Naive thymus-derived CD8-positive, alpha-beta T cell (primary cell): ENCODE data around the gene CSNK1G2. TPM values are rescaled to one million over a fixed set of nuclear protein-coding genes. Genes with fewer than 3 reads are reported as not detected.
A peak's percentile ranks its signal among the peaks of the same experiment; 100 is the strongest.

Source experiments
- ATAC-seq, 2 donors: fragments of 150-1000 bp; cut with Tn5 transposase in 1 of 2; sonication (Bioruptor Pico), chemical (Tn5 transposase) in 1 of 2; 1 replicate in 1 of 2; 2 replicates in 1 of 2; pipeline ENCODE4 v1.10.0; 2021; ENCODE audit warnings: mild to moderate bottlenecking in 2 of 2, moderate library complexity in 2 of 2
- POLR2A ChIA-PET: fragments of 350-600 bp; sonication (Branson Sonifier 250); formaldehyde crosslinking; loops from one replicate; lab custom pipeline; 2021; ENCODE audit warnings: antibody characterized with exemption; lab: Charles Lee
- DNase-seq, 10 donors: peaks; one replicate each; pipeline versions ENCODE4 v3.0.0 to v3.0.0-alpha.2; 2020 to 2022
- H3K27ac Mint-ChIP-seq, 10 donors: one replicate each; pipeline ENCODE4 v1.8.0; 2020 to 2022; ENCODE audit warnings: mild to moderate bottlenecking in 10 of 10, mixed read lengths in 10 of 10, moderate library complexity in 4 of 10, inconsistent platforms in 1 of 10
- H3K27me3 Mint-ChIP-seq, 5 donors: one replicate each; pipeline ENCODE4 v1.8.0; 2021 to 2022; ENCODE audit warnings: mixed read lengths in 5 of 5
- H3K36me3 Mint-ChIP-seq, 3 donors: one replicate each; pipeline ENCODE4 v1.8.0; 2020 to 2022; ENCODE audit warnings: mixed read lengths in 3 of 3, mild to moderate bottlenecking in 2 of 3, inconsistent platforms in 1 of 3
- H3K4me1 Mint-ChIP-seq, 4 donors: one replicate each; pipeline ENCODE4 v1.8.0; 2021 to 2022; ENCODE audit warnings: mixed read lengths in 4 of 4
- H3K4me3 Mint-ChIP-seq, 10 donors: one replicate each; pipeline ENCODE4 v1.8.0; 2020 to 2022; ENCODE audit warnings: mild to moderate bottlenecking in 10 of 10, mixed read lengths in 10 of 10, moderate library complexity in 6 of 10, inconsistent platforms in 1 of 10
- H3K9me3 Mint-ChIP-seq, 9 donors: one replicate each; pipeline ENCODE4 v1.8.0; 2020 to 2022; ENCODE audit warnings: mixed read lengths in 9 of 9, mild to moderate bottlenecking in 3 of 9, inconsistent platforms in 1 of 9, moderate library complexity in 1 of 9
- polyA plus RNA-seq, 3 donors: library from polyadenylated mRNA; unstranded; fragments of 300-500 nt; fragmentation: Illumina TruSeq; gene quantifications; one replicate each; pipeline ENCODE4 v1.2.3, GENCODE V29; 2021
- total RNA-seq, 8 experiments: library from RNA in 2 of 8; stranded (reverse) in 2 of 8; gene quantifications; one replicate each; pipeline ENCODE4 v1.2.3 and lab custom pipeline; 2021 to 2026

The CSNK1G2 gene
- total and polyA plus RNA-seq, 5 experiments from 2014 or later = 25.4 to 175 (median 67.6) TPM

DNA sequence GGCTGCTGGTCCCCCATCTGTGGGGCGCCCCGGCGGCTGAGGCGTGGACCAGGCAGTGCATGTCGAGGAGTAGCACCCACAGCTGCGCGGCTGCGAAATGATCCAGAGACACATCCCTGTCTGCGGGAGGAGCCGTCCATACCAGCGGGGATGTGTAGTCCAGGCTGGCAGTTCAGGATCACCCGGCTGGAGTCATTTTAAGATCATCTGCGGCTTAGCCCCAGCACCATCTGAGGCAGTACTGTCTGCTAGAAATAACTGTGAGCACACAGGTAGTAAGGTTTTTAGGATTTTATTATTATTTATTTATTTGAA, 32.7 kb upstream of the CSNK1G2 start:
- H3K27ac Mint-ChIP-seq = no peak overlapping the region
- H3K9me3 Mint-ChIP-seq = no peaks in the 10 kb centered on the region
- POLR2A ChIA-PET = interaction anchor here (1.4 kb wide), 1 partner anchor 32 kb away, joined by 5 read pairs; no protein-coding TSS in a partner anchor
- ATAC-seq (no peak), DNase-seq (no peak)
- no peak overlapping the region for H3K4me3 Mint-ChIP-seq
- H3K36me3 Mint-ChIP-seq = peaks cover 0 to 2% (median 0%) of the 10 kb centered on the region in 3 donors
- H3K27me3 Mint-ChIP-seq = no peaks in the 10 kb centered on the region
- H3K4me1 Mint-ChIP-seq = peaks cover 17 to 50% (median 41%) of the 10 kb centered on the region in 4 donors

GRCh38 chr19:1909761-1910080, 31.3 kb upstream of the CSNK1G2 start:
- peak overlapping the region in 5 of 10 donors; percentile 61 to 89 (median 75) for H3K27ac Mint-ChIP-seq
- POLR2A ChIA-PET = interaction anchor here (1.0 kb wide), 1 partner anchor 12 kb away, joined by 7 read pairs; no protein-coding TSS in a partner anchor

GRCh38 chr19:1910177-1910576, 30.8 kb upstream of the CSNK1G2 start:
- H3K4me1 Mint-ChIP-seq = peaks cover 17 to 34% (median 28%) of the 10 kb centered on the region in 4 donors
- H3K9me3 Mint-ChIP-seq = no peaks in the 10 kb centered on the region
- H3K36me3 Mint-ChIP-seq = peaks cover 0 to 2% (median 0%) of the 10 kb centered on the region in 3 donors
- H3K27me3 Mint-ChIP-seq = no peaks in the 10 kb centered on the region
- peak overlapping the region in 8 of 10 donors; percentile 24 to 75 (median 54) for H3K4me3 Mint-ChIP-seq
- H3K27ac Mint-ChIP-seq = peak overlapping the region in 7 of 10 donors; percentile 13 to 84 (median 72)
- POLR2A ChIA-PET = interaction anchor here (1.0 kb wide), 1 partner anchor 13 kb away, joined by 7 read pairs; no protein-coding TSS in a partner anchor
- DNase-seq = no peak
- no peak for ATAC-seq

More at GRCh38 chr19:1909761-1910080, 31.3 kb upstream of the CSNK1G2 start:
- Mint-ChIP-seq H3K36me3 (peaks cover 0 to 2% (median 0%) of the 10 kb centered on the region in 3 donors), H3K27me3 (no peaks in the 10 kb centered on the region), H3K4me1 (peaks cover 17 to 37% (median 29%) of the 10 kb centered on the region in 4 donors), H3K9me3 (no peaks in the 10 kb centered on the region), H3K4me3 (peak overlapping the region in 9 of 10 donors; percentile 38 to 81 (median 63))
- DNase-seq = no peak
- no peak for ATAC-seq

GRCh38 chr19:1911098-1911497, 29.9 kb upstream of the CSNK1G2 start:
- Mint-ChIP-seq H3K4me1 (peaks cover 14 to 28% (median 25%) of the 10 kb centered on the region in 4 donors), H3K36me3 (peaks cover 0 to 2% (median 0%) of the 10 kb centered on the region in 3 donors), H3K9me3 (no peaks in the 10 kb centered on the region), H3K4me3 (no peak overlapping the region), H3K27me3 (no peaks in the 10 kb centered on the region), H3K27ac (peak overlapping the region in 1 of 10 donors; percentile 32)
- no peak for ATAC-seq
- POLR2A ChIA-PET = interaction anchor here (0.7 to 1.0 kb wide), 2 partner anchors 16 to 123 kb away, joined by 3 read pairs; no protein-coding TSS in a partner anchor
- DNase-seq = no peak

GRCh38 chr19:1911995-1912394, 29.0 kb upstream of the CSNK1G2 start:
- Mint-ChIP-seq H3K27ac (no peak overlapping the region), H3K4me1 (peaks cover 14 to 27% (median 24%) of the 10 kb centered on the region in 4 donors), H3K36me3 (peaks cover 0 to 2% (median 0%) of the 10 kb centered on the region in 3 donors), H3K4me3 (no peak overlapping the region), H3K9me3 (no peaks in the 10 kb centered on the region), H3K27me3 (no peaks in the 10 kb centered on the region)
- POLR2A ChIA-PET = interaction anchor here (1.2 kb wide), 1 partner anchor 30 kb away, joined by 3 read pairs; no protein-coding TSS in a partner anchor
- ATAC-seq (no peak), DNase-seq (no peak)

DNA sequence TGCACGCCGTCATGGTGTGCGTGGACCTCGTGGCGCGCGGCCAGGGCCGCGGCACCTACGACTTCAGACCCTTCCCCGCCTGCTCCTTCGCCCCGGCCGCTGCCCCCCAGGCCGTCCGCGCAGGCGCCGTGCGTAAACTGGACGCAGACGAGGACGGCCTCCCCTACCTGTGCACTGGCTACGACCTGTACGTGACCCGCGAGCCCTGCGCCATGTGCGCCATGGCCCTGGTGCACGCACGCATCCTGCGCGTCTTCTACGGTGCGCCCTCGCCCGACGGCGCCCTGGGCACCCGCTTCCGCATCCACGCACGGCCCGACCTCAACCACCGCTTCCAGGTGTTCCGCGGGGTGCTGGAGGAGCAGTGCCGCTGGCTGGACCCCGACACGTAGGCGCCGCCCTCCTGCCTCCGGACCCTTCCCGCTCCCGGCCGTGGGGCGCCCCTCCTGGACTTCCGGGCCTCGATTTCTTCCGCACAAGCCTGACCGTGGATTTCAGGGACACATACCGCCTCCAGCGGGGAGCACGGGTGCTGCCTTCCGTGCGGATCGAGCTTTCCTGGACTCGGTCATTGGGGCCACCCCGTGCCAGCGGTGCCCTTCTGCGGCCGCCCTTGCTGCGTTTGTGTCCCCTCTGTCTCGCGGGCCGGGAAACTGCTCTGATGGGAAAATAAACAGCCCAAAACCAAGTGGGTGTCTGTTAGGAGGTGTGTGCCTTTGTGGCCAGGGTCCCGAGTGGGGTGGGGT, 28.0 kb upstream of the CSNK1G2 start:
- no peaks in the 10 kb centered on the region for H3K27me3 Mint-ChIP-seq
- peaks cover 0 to 3% (median 0%) of the 10 kb centered on the region in 3 donors for H3K36me3 Mint-ChIP-seq
- no peaks in the 10 kb centered on the region for H3K9me3 Mint-ChIP-seq
- DNase-seq (no peak), ATAC-seq (no peak)
- H3K4me3 Mint-ChIP-seq = no peak overlapping the region
- no peak overlapping the region for H3K27ac Mint-ChIP-seq
- POLR2A ChIA-PET = interaction anchor here (1.2 kb wide), 1 partner anchor 29 kb away, joined by 3 read pairs; no protein-coding TSS in a partner anchor
- peaks cover 13 to 25% (median 22%) of the 10 kb centered on the region in 4 donors for H3K4me1 Mint-ChIP-seq

- ATAC-seq = no peak
- H3K4me1 Mint-ChIP-seq = peaks cover 9 to 20% (median 15%) of the 10 kb centered on the region in 4 donors
- H3K36me3 Mint-ChIP-seq = peaks cover 0 to 13% (median 0%) of the 10 kb centered on the region in 3 donors
- no peak overlapping the region for H3K4me3 Mint-ChIP-seq
- no peaks in the 10 kb centered on the region for H3K9me3 Mint-ChIP-seq
- POLR2A ChIA-PET = interaction anchor here (0.7 kb wide), 1 partner anchor 18 kb away, joined by 3 read pairs; no protein-coding TSS in a partner anchor
- no peak for DNase-seq
- H3K27me3 Mint-ChIP-seq = no peaks in the 10 kb centered on the region
- H3K27ac Mint-ChIP-seq = no peak overlapping the region
Measured at GRCh38 chr19:1913781-1914577, 27.0 kb upstream of the CSNK1G2 start.

GRCh38 chr19:1914826-1915341, 26.1 kb upstream of the CSNK1G2 start:
- no peak overlapping the region for H3K4me3 Mint-ChIP-seq
- H3K36me3 Mint-ChIP-seq = peaks cover 0 to 18% (median 0%) of the 10 kb centered on the region in 3 donors
- DNase-seq = no peak
- no peaks in the 10 kb centered on the region for H3K27me3 Mint-ChIP-seq
- ATAC-seq = no peak
- peaks cover 2 to 11% (median 6%) of the 10 kb centered on the region in 4 donors for H3K4me1 Mint-ChIP-seq
- no peaks in the 10 kb centered on the region for H3K9me3 Mint-ChIP-seq
- POLR2A ChIA-PET = no interaction called here
- H3K27ac Mint-ChIP-seq = no peak overlapping the region

DNA sequence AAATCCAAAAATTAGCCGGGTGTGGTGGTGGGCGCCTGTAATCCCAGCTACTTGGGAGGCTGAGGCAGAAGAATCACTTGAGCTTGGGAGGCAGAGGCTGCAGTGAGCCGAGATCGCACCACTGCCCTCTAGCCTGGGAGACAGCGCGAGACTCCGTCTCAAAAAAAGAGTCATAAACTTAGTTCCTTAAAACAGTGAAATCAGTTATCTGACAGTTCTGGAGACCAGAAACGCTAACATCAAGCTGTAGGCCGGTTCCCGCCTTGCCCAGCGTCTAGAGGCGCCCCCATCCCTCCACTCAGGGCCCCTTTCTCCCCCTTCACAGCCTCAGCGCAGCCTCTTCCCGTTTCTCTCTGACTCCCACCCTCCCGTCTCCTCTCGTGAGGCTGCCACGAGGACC, 23.8 kb upstream of the CSNK1G2 start:
- no peaks in the 10 kb centered on the region for H3K27me3 Mint-ChIP-seq
- H3K4me3 Mint-ChIP-seq = no peak overlapping the region
- peaks cover 0 to 26% (median 0%) of the 10 kb centered on the region in 3 donors for H3K36me3 Mint-ChIP-seq
- no peaks in the 10 kb centered on the region for H3K9me3 Mint-ChIP-seq
- H3K4me1 Mint-ChIP-seq = peaks cover 0 to 3% (median 0%) of the 10 kb centered on the region in 4 donors
- no peak for DNase-seq
- H3K27ac Mint-ChIP-seq = peak overlapping the region in 2 of 10 donors; percentile 24 to 75
- POLR2A ChIA-PET = interaction anchor here (0.5 kb wide), 1 partner anchor 66 kb away, joined by 5 read pairs; no protein-coding TSS in a partner anchor
- no peak for ATAC-seq

DNA sequence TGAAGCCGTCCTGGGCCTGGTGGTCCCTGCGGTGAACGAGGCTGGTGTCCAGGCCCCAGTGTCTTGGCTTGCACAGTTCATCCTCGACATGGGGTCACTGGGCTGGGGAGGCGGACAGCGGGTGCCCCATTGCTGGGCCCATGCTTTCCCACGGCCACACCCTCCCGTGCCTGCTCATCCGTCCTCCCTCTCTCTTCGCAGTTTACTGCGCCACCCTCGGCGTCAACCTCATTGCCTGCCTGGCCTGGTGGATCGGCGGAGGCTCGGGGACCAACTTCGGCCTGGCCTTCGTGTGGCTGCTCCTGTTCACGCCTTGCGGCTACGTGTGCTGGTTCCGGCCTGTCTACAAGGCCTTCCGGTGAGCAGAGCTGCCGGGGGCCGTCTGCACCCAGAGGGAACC, 23.0 kb upstream of the CSNK1G2 start:
- POLR2A ChIA-PET = no interaction called here
- peaks cover 0 to 3% (median 0%) of the 10 kb centered on the region in 4 donors for H3K4me1 Mint-ChIP-seq
- H3K4me3 Mint-ChIP-seq = no peak overlapping the region
- H3K27me3 Mint-ChIP-seq = no peaks in the 10 kb centered on the region
- H3K27ac Mint-ChIP-seq = peak overlapping the region in 1 of 10 donors; percentile 40
- no peak for ATAC-seq
- peaks cover 0 to 25% (median 0%) of the 10 kb centered on the region in 3 donors for H3K36me3 Mint-ChIP-seq
- no peak for DNase-seq
- H3K9me3 Mint-ChIP-seq = no peaks in the 10 kb centered on the region

DNA sequence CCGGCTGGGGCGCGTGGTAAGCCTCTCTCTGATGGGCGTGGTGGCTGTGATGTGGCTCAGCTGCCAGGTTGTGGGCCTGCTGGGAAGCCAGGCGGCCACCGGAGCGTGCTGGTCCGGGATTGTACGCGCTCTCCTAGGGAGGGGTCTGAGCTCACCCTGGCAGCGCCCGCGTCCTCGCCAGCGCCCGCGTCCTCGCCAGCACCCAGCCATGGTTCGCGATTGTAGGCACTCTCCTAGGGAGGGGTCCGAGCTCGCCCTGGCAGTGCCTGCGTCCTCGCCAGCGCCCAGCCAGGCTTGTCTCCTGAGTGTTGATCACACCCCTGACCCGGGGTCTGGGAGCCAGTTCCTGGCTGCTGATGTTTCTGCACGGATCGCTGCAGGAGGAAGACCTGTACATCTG, 22.0 kb upstream of the CSNK1G2 start:
- no peak overlapping the region for H3K4me3 Mint-ChIP-seq
- H3K9me3 Mint-ChIP-seq = no peaks in the 10 kb centered on the region
- no peak for ATAC-seq
- H3K4me1 Mint-ChIP-seq = no peaks in the 10 kb centered on the region
- no peaks in the 10 kb centered on the region for H3K27me3 Mint-ChIP-seq
- H3K36me3 Mint-ChIP-seq = peaks cover 0 to 27% (median 0%) of the 10 kb centered on the region in 3 donors
- no peak for DNase-seq
- POLR2A ChIA-PET = no interaction called here
- no peak overlapping the region for H3K27ac Mint-ChIP-seq

GRCh38 chr19:1920644-1921043, 20.3 kb upstream of the CSNK1G2 start:
- Mint-ChIP-seq H3K36me3 (peaks cover 0 to 36% (median 0%) of the 10 kb centered on the region in 3 donors), H3K4me1 (no peaks in the 10 kb centered on the region), H3K27ac (no peak overlapping the region), H3K4me3 (no peak overlapping the region), H3K27me3 (no peaks in the 10 kb centered on the region), H3K9me3 (no peaks in the 10 kb centered on the region)
- DNase-seq (no peak), ATAC-seq (no peak)
- POLR2A ChIA-PET = no interaction called here
